GM21723 (cell line): ENCODE data around the gene KRTAP5-6.

ENCODE experiments used
- ATAC-seq: cut with Tn5 transposase; IDR thresholded peaks from one replicate; pipeline ENCODE4 v1.9.1; 2021; ENCODE audit warnings: mild to moderate bottlenecking, moderate library complexity; ENCODE audit not compliant: unreplicated experiment

Gene KRTAP5-6

GRCh38 chr11:1701091-1701807, 4.3 kb downstream of the KRTAP5-6 start:
- no peak for ATAC-seq

GRCh38 chr11:1702506-1702905, 5.5 kb downstream of the KRTAP5-6 start:
- no peak for ATAC-seq

- ATAC-seq = no peak
Measured at GRCh38 chr11:1703146-1703545, 6.2 kb downstream of the KRTAP5-6 start.

GRCh38 chr11:1705126-1706052, 8.4 kb downstream of the KRTAP5-6 start:
- no peak for ATAC-seq

- no peak for ATAC-seq
Measured at GRCh38 chr11:1706634-1707400, 9.8 kb downstream of the KRTAP5-6 start.

- no peak for ATAC-seq
Measured at GRCh38 chr11:1707751-1708150, 10.8 kb downstream of the KRTAP5-6 start.

- ATAC-seq = no peak
Measured at GRCh38 chr11:1708716-1709115, 11.7 kb downstream of the KRTAP5-6 start.

- no peak for ATAC-seq
Measured at GRCh38 chr11:1714908-1715885, 18.2 kb downstream of the KRTAP5-6 start.

GRCh38 chr11:1717745-1718144, 20.8 kb downstream of the KRTAP5-6 start:
- ATAC-seq = no peak

- ATAC-seq = no peak
Measured at GRCh38 chr11:1718326-1718725, 21.3 kb downstream of the KRTAP5-6 start.

GRCh38 chr11:1719781-1720180, 22.8 kb downstream of the KRTAP5-6 start:
- ATAC-seq = no peak

- no peak for ATAC-seq
Measured at GRCh38 chr11:1727096-1727690, 30.2 kb downstream of the KRTAP5-6 start.

- ATAC-seq = no peak
Measured at GRCh38 chr11:1727861-1728260, 30.9 kb downstream of the KRTAP5-6 start.

- ATAC-seq = no peak
Measured at GRCh38 chr11:1728301-1728700, 31.3 kb downstream of the KRTAP5-6 start.

- no peak for ATAC-seq
Measured at GRCh38 chr11:1728931-1729691, 32.1 kb downstream of the KRTAP5-6 start.

GRCh38 chr11:1729692-1730011, 32.7 kb downstream of the KRTAP5-6 start:
- ATAC-seq = no peak

- ATAC-seq = no peak
Measured at GRCh38 chr11:1730059-1730629, 33.1 kb downstream of the KRTAP5-6 start.

- no peak for ATAC-seq
Measured at GRCh38 chr11:1731451-1732059, 34.6 kb downstream of the KRTAP5-6 start.
